Esophagus mucosa (tissue), 1 donor: ENCODE measurements around the gene PCDHA1. TPM values are rescaled to one million over a fixed set of nuclear protein-coding genes. Genes with fewer than 3 reads are reported as not detected.
"Not testable (repeated sequence)": the region's sequence is repeated elsewhere in the genome, so short reads cannot be mapped to it uniquely, and the experiment has no call there.

ENCODE experiments used
- ATAC-seq: fragments of 200-7000 bp; cut with Tn5 transposase; one replicate; pipeline ENCODE4 v1.9.1; 2020
- total RNA-seq: library from RNA; stranded (reverse); gene quantifications from one replicate; pipeline ENCODE4 v1.2.4, GENCODE V29; 2023
- donor health status: DM: yes; HTN: yes; CAD: no.

PCDHA1 gene
- total RNA-seq, 1 donor from 2014 or later, result not detected

DNA sequence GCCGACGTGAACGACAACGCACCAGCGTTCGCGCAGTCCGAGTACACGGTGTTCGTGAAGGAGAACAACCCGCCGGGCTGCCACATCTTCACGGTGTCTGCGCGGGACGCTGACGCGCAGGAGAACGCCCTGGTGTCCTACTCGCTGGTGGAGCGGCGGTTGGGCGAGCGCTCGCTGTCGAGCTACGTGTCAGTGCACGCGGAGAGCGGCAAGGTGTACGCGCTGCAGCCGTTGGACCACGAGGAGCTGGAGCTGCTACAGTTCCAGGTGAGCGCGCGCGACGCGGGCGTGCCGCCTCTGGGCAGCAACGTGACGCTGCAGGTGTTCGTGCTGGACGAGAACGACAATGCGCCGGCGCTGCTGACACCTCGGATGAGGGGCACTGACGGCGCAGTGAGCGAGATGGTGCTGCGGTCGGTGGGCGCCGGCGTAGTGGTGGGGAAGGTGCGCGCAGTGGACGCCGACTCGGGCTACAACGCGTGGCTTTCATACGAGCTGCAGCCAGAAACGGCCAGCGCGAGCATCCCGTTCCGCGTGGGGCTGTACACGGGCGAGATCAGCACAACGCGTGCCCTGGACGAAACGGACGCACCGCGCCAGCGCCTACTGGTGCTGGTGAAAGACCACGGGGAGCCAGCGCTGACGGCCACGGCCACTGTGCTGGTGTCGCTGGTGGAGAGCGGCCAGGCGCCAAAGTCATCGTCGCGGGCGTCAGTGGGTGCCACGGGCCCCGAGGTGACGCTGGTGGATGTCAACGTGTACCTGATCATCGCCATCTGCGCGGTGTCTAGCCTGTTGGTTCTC is 64.1 kb downstream of the PCDHA1 start:
- ATAC-seq, result not testable (repeated sequence)

DNA sequence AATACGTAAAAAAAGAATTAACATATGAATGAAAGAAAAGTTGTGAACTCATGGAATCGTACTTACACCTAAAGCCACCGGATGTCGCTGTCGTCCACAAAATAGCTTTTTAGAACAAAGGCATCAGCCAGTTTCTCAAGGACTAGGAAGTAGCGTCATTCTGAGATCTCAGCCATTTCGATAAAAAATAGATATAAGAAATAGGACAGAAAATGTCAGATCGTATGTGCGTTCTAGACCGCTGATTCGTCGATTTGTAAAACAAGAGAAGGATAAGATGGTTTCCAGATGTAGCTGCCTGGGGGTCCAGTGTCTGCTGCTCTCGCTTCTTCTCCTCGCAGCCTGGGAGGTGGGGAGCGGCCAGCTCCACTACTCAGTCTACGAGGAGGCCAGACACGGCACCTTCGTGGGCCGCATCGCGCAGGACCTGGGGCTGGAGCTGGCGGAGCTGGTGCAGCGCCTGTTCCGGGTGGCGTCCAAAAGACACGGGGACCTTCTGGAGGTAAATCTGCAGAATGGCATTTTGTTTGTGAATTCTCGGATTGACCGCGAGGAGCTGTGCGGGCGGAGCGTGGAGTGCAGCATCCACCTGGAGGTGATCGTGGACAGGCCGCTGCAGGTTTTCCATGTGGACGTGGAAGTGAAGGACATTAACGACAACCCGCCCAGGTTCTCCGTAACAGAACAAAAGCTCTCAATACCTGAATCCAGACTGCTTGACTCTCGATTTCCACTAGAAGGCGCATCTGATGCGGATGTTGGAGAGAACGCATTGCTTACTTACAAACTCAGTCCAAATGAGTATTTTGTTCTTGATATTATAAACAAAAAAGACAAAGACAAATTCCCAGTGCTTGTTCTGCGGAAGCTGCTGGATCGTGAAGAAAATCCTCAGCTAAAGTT is 70.1 kb downstream of the PCDHA1 start, which contains the start of gene PCDHA10:
PCDHA10 (plus strand) TSS at position 126 of the 903 bp plus-strand sequence; CDS start at position 278, 152 bp downstream.
- no peak for ATAC-seq

DNA sequence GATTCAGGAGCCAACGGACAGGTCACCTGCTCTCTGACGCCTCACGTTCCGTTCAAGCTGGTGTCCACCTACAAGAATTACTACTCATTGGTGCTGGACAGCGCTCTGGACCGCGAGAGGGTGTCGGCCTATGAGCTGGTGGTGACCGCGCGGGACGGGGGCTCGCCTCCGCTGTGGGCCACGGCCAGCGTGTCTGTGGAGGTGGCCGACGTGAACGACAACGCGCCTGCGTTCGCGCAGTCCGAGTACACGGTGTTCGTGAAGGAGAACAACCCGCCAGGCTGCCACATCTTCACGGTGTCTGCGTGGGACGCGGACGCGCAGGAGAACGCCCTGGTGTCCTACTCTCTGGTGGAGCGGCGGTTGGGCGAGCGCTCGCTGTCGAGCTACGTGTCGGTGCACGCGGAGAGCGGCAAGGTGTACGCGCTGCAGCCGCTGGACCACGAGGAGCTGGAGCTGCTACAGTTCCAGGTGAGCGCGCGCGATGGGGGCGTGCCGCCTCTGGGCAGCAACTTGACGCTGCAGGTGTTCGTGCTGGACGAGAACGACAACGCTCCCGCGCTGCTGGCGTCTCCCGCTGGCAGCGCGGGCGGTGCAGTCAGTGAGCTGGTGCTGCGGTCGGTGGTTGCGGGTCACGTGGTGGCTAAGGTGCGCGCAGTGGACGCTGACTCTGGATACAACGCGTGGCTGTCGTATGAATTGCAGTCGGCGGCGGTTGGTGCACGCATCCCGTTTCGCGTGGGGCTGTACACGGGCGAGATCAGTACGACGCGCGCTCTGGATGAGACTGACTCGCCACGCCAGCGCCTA is 71.4 kb downstream of the PCDHA1 start:
- no peak for ATAC-seq

DNA sequence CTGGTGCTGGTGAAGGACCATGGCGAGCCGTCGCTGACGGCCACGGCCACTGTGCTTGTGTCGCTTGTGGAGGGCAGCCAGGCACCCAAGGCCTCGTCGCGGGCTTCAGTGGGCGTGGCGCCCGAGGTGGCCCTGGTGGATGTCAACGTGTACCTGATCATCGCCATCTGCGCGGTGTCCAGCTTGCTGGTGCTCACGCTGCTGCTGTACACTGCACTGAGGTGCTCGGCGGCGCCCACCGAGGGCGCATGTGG is 72.0 kb downstream of the PCDHA1 start:
- ATAC-seq, result no peak

DNA sequence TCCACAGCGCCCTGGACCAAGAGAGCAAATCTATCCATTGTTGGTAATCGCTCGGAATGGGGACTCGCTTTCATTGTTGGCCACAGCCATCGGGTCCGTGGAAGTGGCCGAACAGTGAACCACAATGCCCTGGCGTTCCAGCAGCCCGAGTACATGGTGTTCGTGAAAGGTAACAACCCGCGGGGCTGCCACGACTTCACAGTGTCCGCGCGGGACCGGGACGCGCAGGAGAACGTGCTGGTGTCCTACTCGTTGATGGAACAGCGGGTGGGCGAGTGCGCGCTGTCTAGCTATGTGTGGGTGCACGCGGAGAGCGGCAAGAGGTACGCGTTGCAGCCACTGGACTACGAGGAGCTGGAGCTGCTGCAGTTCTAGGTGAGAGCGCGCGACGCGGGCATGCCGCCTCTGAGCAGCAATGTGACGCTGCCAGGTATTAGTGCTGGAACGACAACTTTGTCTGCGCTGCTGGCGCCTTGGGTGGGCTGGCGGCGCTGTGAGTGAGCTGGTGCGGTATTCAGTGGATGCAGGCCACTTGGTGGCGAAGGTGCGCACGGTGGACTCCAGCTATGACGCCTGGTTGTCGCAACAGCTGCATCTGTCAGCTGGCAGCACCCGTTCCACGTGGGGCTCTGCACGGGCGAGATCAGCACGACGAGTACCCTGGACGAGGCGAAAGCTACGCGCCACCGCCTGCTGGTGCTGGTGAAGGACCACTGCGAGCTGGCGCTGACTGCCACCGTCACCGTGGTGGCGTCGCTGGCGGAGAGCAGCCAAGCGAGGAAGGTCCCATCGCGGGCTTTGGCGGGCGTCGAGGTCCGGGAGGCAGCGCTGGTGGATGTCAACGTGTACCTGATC is 76.7 kb downstream of the PCDHA1 start:
- no peak for ATAC-seq

DNA sequence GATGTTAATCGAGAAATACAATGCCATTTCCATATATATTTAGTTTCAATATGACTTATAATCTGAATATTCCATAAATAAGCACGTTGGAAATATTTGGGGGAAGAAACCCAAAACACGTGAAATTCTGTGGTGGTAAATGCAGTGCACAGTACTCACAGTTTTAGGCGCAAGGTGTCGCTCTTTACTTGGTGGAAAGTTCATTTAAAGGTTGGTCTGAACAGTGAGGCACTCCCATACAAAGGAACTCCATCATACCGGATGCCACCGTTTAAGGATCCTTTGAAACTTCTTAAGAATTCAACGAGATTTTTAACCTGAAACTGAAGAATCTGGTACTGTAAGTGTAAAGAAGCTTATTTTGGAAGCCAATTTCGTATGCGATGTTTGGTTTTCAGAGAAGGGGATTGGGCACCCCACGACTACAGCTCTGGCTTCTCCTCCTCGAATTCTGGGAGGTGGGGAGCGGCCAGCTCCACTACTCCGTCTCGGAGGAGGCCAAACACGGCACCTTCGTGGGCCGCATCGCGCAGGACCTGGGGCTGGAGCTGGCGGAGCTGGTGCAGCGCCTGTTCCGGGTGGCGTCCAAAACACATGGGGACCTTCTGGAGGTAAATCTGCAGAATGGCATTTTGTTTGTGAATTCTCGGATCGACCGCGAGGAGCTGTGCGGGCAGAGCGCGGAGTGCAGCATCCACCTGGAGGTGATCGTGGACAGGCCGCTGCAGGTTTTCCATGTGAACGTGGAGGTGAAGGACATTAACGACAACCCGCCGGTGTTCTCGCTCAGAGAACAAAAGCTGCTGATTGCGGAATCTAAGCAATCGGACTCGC is 83.0 kb downstream of the PCDHA1 start, which contains the start of gene PCDHA11:
PCDHA11 (plus strand) TSS at position 237 of the 834 bp plus-strand sequence; CDS start at position 384, 147 bp downstream.
- no peak for ATAC-seq

DNA sequence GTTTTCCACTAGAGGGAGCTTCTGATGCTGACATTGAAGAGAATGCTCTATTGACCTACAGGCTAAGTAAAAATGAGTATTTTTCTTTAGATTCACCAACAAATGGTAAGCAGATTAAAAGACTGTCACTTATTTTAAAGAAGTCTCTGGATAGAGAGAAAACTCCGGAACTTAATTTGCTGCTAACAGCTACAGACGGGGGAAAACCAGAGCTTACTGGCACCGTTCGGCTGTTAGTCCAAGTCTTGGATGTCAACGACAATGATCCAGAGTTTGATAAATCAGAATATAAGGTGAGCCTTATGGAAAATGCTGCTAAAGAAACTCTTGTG is 83.6 kb downstream of the PCDHA1 start:
- no peak for ATAC-seq

DNA sequence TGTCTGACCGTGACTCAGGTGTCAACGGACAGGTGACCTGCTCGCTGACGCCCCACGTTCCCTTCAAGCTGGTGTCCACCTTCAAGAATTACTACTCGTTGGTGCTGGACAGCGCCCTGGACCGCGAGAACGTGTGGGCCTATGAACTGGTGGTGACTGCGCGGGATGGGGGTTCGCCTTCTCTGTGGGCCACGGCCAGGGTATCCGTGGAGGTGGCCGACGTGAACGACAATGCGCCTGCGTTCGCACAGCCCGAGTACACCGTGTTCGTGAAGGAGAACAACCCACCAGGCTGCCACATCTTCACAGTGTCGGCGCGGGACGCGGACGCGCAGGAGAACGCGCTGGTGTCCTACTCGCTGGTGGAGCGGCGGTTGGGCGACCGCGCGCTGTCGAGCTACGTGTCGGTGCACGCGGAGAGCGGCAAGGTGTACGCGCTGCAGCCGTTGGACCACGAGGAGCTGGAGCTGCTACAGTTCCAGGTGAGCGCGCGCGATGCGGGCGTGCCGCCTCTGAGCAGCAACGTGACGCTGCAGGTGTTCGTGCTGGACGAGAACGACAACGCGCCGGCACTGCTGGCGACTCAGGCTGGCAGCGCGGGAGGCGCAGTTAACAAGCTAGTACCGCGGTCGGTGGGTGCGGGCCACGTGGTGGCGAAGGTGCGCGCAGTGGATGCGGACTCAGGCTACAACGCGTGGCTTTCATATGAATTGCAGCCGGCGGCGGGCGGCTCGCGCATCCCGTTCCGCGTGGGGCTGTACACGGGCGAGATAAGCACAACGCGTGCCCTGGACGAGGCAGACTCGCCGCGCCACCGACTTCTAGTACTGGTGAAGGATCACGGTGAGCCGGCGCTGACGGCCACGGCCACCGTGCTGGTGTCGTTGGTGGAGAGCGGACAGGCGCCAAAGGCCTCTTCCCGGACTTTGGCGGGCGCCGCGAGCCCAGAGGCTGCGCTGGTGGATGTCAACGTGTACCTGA is 84.6 kb downstream of the PCDHA1 start:
- no peak for ATAC-seq

DNA sequence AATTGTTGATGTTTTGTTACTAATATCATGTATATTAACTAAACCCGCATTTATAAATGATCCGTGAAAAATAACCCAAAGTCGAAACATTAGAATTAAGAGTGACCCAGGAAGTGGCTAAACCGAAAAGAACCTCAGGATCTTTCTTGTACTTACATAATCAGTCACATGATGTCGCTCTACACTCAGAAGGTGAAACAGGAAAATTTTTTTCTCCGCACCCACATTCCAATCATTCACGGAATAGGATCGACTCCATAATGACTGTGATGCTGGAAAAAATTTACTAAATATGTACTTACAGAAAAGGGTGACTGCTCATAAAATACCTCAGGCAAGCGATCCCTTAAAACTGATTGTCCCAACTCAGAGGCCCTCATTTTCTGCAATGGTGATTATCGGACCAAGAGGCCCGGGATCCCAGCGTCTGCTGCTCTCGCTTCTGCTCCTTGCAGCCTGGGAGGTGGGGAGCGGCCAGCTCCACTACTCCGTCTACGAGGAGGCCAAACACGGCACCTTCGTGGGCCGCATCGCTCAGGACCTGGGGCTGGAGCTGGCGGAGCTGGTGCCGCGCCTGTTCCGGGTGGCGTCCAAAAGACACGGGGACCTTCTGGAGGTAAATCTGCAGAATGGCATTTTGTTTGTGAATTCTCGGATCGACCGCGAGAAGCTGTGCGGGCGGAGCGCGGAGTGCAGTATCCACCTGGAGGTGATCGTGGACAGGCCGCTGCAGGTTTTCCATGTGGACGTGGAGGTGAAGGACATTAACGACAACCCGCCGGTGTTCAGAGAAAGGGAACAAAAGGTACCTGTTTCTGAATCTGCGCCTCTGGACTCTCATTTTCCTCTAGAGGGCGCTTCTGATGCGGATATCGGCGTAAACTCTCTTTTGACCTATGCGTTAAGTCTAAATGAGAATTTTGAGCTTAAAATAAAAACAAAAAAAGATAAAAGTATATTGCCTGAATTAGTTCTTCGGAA is 89.4 kb downstream of the PCDHA1 start, which contains the start of gene PCDHA12:
PCDHA12 (plus strand) TSS at position 224 of the 981 bp plus-strand sequence; CDS start at position 389, 165 bp downstream.
- ATAC-seq, result no peak

DNA sequence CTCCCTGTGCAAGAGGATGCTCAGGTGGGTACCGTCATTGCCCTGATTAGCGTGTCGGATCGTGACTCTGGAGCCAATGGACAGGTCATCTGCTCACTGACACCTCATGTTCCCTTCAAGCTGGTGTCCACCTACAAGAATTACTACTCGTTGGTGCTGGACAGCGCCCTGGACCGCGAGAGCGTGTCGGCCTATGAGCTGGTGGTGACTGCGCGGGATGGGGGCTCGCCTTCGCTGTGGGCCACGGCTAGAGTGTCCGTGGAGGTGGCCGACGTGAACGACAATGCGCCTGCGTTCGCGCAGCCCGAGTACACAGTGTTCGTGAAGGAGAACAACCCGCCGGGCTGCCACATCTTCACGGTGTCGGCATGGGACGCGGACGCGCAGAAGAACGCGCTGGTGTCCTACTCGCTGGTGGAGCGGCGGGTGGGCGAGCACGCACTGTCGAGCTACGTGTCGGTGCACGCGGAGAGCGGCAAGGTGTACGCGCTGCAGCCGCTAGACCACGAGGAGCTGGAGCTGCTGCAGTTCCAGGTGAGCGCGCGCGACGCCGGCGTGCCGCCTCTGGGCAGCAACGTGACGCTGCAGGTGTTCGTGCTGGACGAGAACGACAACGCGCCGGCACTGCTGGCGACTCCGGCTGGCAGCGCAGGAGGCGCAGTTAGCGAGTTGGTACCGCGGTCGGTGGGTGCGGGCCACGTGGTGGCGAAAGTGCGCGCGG is 90.8 kb downstream of the PCDHA1 start:
- ATAC-seq, result not testable (repeated sequence)

DNA sequence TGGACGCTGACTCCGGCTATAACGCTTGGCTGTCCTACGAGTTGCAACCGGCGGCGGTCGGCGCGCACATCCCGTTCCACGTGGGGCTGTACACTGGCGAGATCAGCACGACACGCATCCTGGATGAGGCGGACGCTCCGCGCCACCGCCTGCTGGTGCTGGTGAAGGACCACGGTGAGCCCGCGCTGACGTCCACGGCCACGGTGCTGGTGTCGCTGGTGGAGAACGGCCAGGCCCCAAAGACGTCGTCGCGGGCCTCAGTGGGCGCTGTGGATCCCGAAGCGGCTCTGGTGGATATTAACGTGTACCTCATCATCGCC is 91.3 kb downstream of the PCDHA1 start:
- ATAC-seq, result no peak

DNA sequence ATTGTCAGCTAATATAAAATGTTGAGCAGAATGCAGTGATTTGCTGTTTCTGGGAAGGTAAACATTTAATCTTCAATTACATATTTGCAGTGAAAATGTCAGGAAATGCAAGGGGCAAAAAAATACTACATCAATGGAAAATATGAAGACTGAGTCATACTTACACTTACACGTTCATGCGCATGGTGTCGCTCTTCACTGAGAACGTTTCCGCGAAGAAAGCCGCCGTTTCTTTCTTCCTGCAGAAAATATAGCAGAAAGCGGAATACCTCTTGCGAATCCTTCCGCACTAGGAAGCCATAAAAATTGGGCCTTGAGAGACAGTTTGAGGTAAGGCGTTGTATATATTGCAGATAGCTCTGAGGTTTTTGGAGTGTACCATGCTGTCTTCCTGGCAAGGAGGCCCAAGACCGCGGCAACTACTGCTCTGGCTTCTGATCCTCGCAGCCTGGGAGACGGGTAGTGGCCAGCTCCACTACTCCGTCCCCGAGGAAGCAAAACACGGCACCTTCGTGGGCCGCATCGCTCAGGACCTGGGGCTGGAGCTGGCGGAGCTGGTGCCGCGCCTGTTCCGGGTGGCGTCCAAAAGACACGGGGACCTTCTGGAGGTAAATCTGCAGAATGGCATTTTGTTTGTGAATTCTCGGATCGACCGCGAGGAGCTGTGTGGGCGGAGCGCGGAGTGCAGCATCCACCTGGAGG is 96.1 kb downstream of the PCDHA1 start, which contains the start of gene PCDHA13:
PCDHA13 (plus strand) TSS at position 236 of the 702 bp plus-strand sequence; CDS start at position 381, 145 bp downstream.
- ATAC-seq, result no peak

DNA sequence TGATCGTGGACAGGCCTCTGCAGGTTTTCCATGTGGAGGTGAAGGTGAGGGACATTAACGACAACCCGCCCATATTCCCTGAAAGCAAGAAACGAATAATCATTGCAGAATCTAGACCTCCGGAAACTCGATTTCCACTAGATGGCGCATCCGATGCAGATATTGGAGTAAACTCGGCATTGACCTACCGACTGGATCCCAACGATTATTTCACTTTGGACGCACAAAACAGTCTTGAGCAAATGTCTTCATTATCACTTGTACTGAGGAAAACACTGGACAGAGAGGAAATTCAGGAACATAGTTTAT is 96.6 kb downstream of the PCDHA1 start:
- no peak for ATAC-seq

DNA sequence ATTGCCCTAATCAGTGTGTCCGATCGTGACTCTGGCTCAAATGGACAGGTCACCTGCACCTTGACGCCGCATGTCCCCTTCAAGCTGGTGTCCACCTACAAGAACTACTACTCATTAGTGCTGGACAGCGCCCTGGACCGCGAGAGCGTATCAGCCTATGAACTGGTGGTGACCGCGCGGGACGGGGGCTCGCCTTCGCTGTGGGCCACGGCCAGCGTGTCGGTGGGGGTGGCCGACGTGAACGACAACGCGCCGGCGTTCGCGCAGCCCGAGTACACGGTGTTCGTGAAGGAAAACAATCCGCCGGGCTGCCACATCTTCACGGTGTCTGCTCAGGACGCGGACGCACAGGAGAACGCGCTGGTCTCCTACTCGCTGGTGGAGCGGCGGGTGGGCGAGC is 97.4 kb downstream of the PCDHA1 start:
- ATAC-seq, result no peak

DNA sequence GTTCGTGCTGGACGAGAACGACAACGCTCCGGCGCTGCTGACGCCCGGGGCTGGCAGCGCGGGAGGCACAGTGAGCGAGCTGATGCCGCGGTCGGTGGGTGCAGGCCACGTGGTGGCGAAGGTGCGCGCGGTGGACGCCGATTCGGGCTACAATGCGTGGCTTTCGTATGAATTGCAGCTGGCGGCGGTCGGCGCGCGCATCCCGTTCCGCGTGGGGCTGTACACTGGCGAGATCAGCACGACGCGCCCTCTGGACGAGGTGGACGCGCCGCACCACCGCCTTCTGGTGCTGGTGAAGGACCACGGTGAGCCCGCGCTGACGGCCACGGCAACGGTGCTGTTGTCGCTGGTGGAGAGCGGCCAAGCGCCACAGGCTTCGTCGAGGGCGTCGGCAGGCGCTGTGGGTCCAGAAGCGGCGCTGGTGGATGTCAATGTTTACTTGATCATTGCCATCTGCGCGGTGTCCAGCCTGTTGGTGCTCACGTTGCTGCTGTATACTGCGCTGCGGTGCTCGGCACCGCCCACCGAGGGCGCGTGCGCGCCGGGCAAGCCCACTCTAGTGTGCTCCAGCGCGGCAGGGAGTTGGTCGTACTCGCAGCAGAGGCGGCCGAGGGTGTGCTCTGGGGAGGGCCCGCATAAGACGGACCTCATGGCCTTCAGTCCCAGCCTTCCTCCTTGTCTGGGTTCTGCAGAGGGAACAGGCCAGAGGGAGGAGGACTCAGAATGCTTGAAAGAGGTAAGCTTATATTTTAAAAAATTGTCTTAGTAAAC is 98.2 kb downstream of the PCDHA1 start:
- ATAC-seq, result no peak

DNA sequence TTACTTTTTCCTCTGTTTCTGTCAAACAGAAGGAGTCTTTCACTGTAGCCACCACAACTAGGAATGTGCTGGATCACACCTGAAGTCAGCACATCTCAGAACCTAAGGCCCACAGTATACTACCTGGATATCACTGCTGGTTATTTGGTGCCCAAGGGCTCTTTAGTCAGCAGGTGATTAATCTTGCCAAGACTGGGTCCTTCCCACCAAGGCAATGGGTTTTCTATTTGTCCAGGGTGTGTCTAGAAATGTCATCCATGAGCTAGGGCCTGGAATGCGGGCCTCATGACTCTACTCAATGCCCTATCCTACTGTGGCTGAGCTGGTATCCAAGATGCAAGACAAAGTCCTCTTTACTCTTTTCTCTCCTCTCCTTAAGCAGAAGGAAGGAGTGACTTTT is 130.4 kb downstream of the PCDHA1 start:
- ATAC-seq, result no peak
